Neuronal stem cell (in vitro differentiated cells): ENCODE measurements around the gene DLGAP5.

Source experiments
- DNase-seq: peaks from one replicate; pipeline ENCODE4 v3.0.0-alpha.2; 2013; ENCODE audit warnings: low spot score
- H2AFZ ChIP-seq: one replicate; pipeline ENCODE4 v1.6.1; 2013; ENCODE audit warnings: mild to moderate bottlenecking, low read length, inconsistent platforms
- H2AK5ac ChIP-seq: 2 replicates; pipeline ENCODE4 v1.6.1; 2013; ENCODE audit warnings: low read depth, mild to moderate bottlenecking, inconsistent platforms, low read length, moderate library complexity, mixed read lengths
- H2BK120ac ChIP-seq: 2 replicates; pipeline ENCODE4 v1.6.1; 2013; ENCODE audit warnings: low read depth, mild to moderate bottlenecking, inconsistent platforms, low read length, moderate library complexity, mixed read lengths
- H2BK12ac ChIP-seq: one replicate; pipeline ENCODE4 v1.6.1; 2013; ENCODE audit warnings: low read length, inconsistent platforms
- H2BK15ac ChIP-seq: 2 replicates; pipeline ENCODE4 v1.6.1; 2013; ENCODE audit warnings: mild to moderate bottlenecking, low read length, inconsistent platforms, mixed read lengths
- H2BK5ac ChIP-seq: one replicate; pipeline ENCODE4 v1.6.1; 2013; ENCODE audit warnings: inconsistent platforms, mild to moderate bottlenecking, low read length, moderate library complexity
- H3K14ac ChIP-seq: one replicate; pipeline ENCODE4 v1.6.1; 2013; ENCODE audit warnings: low read length, inconsistent platforms
- H3K18ac ChIP-seq: 2 replicates; pipeline ENCODE4 v1.6.1; 2013; ENCODE audit warnings: low read length, inconsistent platforms
- H3K23ac ChIP-seq: 2 replicates; pipeline ENCODE4 v1.6.1; 2013; ENCODE audit warnings: low read depth, mild to moderate bottlenecking, mixed read lengths, low read length, inconsistent platforms; ENCODE audit not compliant: poor library complexity
- H3K27ac ChIP-seq: replicated peaks from 3 replicates; pipeline ENCODE4 v1.5.1; 2013; ENCODE audit warnings: low read length, inconsistent platforms
- H3K27me3 ChIP-seq, 3 experiments: 2 replicates each; pipeline ENCODE4 v1.6.1; 2013; ENCODE audit warnings: low read length in 3 of 3, mild to moderate bottlenecking in 2 of 3, inconsistent platforms in 1 of 3, low read depth in 1 of 3, mixed read lengths in 1 of 3, moderate library complexity in 1 of 3; ENCODE audit not compliant: control insufficient read depth in 3 of 3, insufficient read depth in 3 of 3
- H3K36me3 ChIP-seq, 2 donors: replicated peaks in 1 of 2; 2 replicates each; pipeline ENCODE4 v1.6.1; 2013; ENCODE audit warnings: low read length in 2 of 2; ENCODE audit not compliant: control insufficient read depth in 2 of 2, insufficient read depth in 2 of 2
- H3K4ac ChIP-seq: 2 replicates; pipeline ENCODE4 v1.6.1; 2013; ENCODE audit warnings: inconsistent platforms, mild to moderate bottlenecking, low read length, moderate library complexity
- H3K4me1 ChIP-seq, 2 donors: 1 replicate in 1 of 2; 2 replicates in 1 of 2; pipeline ENCODE4 v1.6.1; 2013; ENCODE audit warnings: low read length in 2 of 2, low read depth in 1 of 2; ENCODE audit not compliant: control insufficient read depth in 2 of 2, insufficient read depth in 1 of 2
- H3K4me2 ChIP-seq: one replicate; pipeline ENCODE4 v1.6.1; 2013; ENCODE audit warnings: mild to moderate bottlenecking, low read length, inconsistent platforms; ENCODE audit not compliant: insufficient read depth, poor library complexity, severe bottlenecking
- H3K4me3 ChIP-seq, 2 donors: 2 replicates each; pipeline ENCODE4 v1.5.1; 2013; ENCODE audit warnings: low read length in 2 of 2, mild to moderate bottlenecking in 2 of 2, inconsistent platforms in 1 of 2, moderate library complexity in 1 of 2
- H3K79me1 ChIP-seq: one replicate; pipeline ENCODE4 v1.6.1; 2013; ENCODE audit warnings: low read depth, mild to moderate bottlenecking, inconsistent platforms, low read length, moderate library complexity
- H3K9ac ChIP-seq: one replicate; pipeline ENCODE4 v1.6.1; 2013; ENCODE audit warnings: mild to moderate bottlenecking, low read depth, low read length, inconsistent platforms; ENCODE audit not compliant: poor library complexity
- H3K9me3 ChIP-seq, 2 donors: replicated peaks in 1 of 2; 2 replicates each; pipeline versions ENCODE3 to v1.6.1; 2013; ENCODE audit warnings: low read length in 2 of 2, mild to moderate bottlenecking in 2 of 2, inconsistent platforms in 1 of 2, low read depth in 1 of 2, mixed read lengths in 1 of 2, moderate library complexity in 1 of 2; ENCODE audit not compliant: control insufficient read depth in 2 of 2, insufficient read depth in 1 of 2
- H4K8ac ChIP-seq: one replicate; pipeline ENCODE4 v1.6.1; 2013; ENCODE audit warnings: low read depth, mild to moderate bottlenecking, inconsistent platforms, low read length, moderate library complexity
- H4K91ac ChIP-seq: one replicate; pipeline ENCODE4 v1.6.1; 2013; ENCODE audit warnings: low read length, low read depth, mild to moderate bottlenecking, inconsistent platforms; ENCODE audit not compliant: poor library complexity
- WGBS, 2 donors: extraction: QIAGEN DNeasy Blood & Tissue Kit; methylation state at CpG; one replicate each; pipeline ENCODE4 v1.1.7; 2013; ENCODE audit warnings: missing lambda C conversion rate in 2 of 2, mixed read lengths in 1 of 2; ENCODE audit not compliant: insufficient read length in 2 of 2, insufficient replicate concordance in 1 of 2; ENCODE audit errors: extremely low coverage in 2 of 2; 5-methylcytosine and 5-hydroxymethylcytosine counted together

Gene DLGAP5

GRCh38 chr14:55101698-55102097 lies 89.7 kb downstream of the DLGAP5 start:
- Histone ChIP-seq H3K18ac (peak overlapping the region; percentile 49), H3K9me3 (peaks cover 2 to 9% of the 10 kb centered on the region in 2 donors), H3K79me1 (no peaks in the 10 kb centered on the region), H4K91ac (no peak overlapping the region), H2BK15ac (no peak overlapping the region), H2AFZ (peak overlapping the region; percentile 84), H3K4me3 (no peak overlapping the region), H2BK12ac (peak overlapping the region; percentile 68), H3K27me3 (no peaks in the 10 kb centered on the region), H3K36me3 (peaks cover 0 to 2% of the 10 kb centered on the region in 2 donors), H3K9ac (no peak overlapping the region), H3K14ac (no peak overlapping the region), H2BK5ac (no peak overlapping the region), H2BK120ac (no peak overlapping the region), H3K27ac (no peak overlapping the region), H4K8ac (no peak overlapping the region), H3K4me1 (peaks cover 10 to 15% of the 10 kb centered on the region in 2 donors), H2AK5ac (no peak overlapping the region), H3K4ac (no peak overlapping the region), H3K4me2 (no peak overlapping the region), H3K23ac (no peak overlapping the region)
- no CpG with 5 or more reads among the region's 5 CpGs for WGBS, 2 donors
- DNase-seq: no peak

DNA sequence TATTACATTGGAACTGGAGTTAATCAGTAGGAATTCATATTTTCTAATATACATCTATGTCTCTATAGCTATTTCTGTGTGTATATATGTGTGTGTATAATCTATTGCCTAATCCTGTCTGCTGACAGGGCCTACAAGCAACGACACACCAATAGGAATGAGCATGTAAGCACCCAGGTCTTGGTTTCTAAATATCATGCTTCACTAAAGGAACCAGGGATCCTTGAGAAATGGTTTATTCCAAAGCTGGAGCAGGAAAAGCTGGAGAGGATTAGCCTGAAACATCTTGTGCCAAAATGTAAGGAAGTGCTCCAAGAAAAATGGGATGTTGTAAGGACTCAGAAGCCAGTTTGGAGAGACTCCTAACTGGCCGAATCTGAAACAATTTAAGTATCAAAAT lies 91.6 kb downstream of the DLGAP5 start:
- no peak overlapping the region for H3K23ac ChIP-seq
- no peak overlapping the region for H3K14ac ChIP-seq
- H3K18ac ChIP-seq: no peak overlapping the region
- H3K4ac ChIP-seq: no peak overlapping the region
- no peak overlapping the region for H3K9ac ChIP-seq
- no peak overlapping the region for H3K4me3 ChIP-seq
- H2AK5ac ChIP-seq: no peak overlapping the region
- no peak for DNase-seq
- WGBS, 2 donors: no CpG with 5 or more reads among the region's 2 CpGs
- no peaks in the 10 kb centered on the region for H3K79me1 ChIP-seq
- H4K8ac ChIP-seq: no peak overlapping the region
- H2BK12ac ChIP-seq: no peak overlapping the region
- H3K27me3 ChIP-seq: no peaks in the 10 kb centered on the region
- peaks cover 2 to 8% of the 10 kb centered on the region in 2 donors for H3K9me3 ChIP-seq
- H2AFZ ChIP-seq: no peak overlapping the region
- H2BK15ac ChIP-seq: no peak overlapping the region
- no peak overlapping the region for H4K91ac ChIP-seq
- no peak overlapping the region for H3K4me2 ChIP-seq
- H2BK5ac ChIP-seq: no peak overlapping the region
- peaks cover 0 to 2% of the 10 kb centered on the region in 2 donors for H3K36me3 ChIP-seq
- peaks cover 10 to 15% of the 10 kb centered on the region in 2 donors for H3K4me1 ChIP-seq
- no peak overlapping the region for H2BK120ac ChIP-seq
- no peak overlapping the region for H3K27ac ChIP-seq

- H3K4me2 ChIP-seq: no peak overlapping the region
- H3K9ac ChIP-seq: no peak overlapping the region
- H2BK15ac ChIP-seq: no peak overlapping the region
- no peak overlapping the region for H4K8ac ChIP-seq
- no CpG with 5 or more reads among the region's 1 CpG for WGBS, 2 donors
- no peak overlapping the region for H2AK5ac ChIP-seq
- H3K18ac ChIP-seq: no peak overlapping the region
- H2BK12ac ChIP-seq: no peak overlapping the region
- no peak overlapping the region for H3K4ac ChIP-seq
- no peak overlapping the region for H3K23ac ChIP-seq
- H3K9me3 ChIP-seq: no peaks in the 10 kb centered on the region
- no peaks in the 10 kb centered on the region for H3K79me1 ChIP-seq
- no peak for DNase-seq
- H3K4me1 ChIP-seq: peaks cover 11 to 14% of the 10 kb centered on the region in 2 donors
- H2BK120ac ChIP-seq: no peak overlapping the region
- no peak overlapping the region for H2BK5ac ChIP-seq
- no peaks in the 10 kb centered on the region for H3K27me3 ChIP-seq
- H4K91ac ChIP-seq: no peak overlapping the region
- no peak overlapping the region for H3K4me3 ChIP-seq
- H2AFZ ChIP-seq: no peak overlapping the region
- no peak overlapping the region for H3K14ac ChIP-seq
- H3K36me3 ChIP-seq: no peaks in the 10 kb centered on the region
- H3K27ac ChIP-seq: no peak overlapping the region
Observed at GRCh38 chr14:55098561-55098898, 92.9 kb downstream of the DLGAP5 start.
